Hepatocyte (in vitro differentiated cells): ENCODE results near the gene TSPAN9. TPM values are rescaled to one million over a fixed set of nuclear protein-coding genes. Genes with fewer than 3 reads are reported as not detected.
A peak's percentile ranks its signal among the peaks of the same experiment; 100 is the strongest.

Source experiments
- DNase-seq: peaks from one replicate; pipeline ENCODE4 v3.0.0-alpha.2; 2016; ENCODE audit warnings: low spot score
- H2AFZ ChIP-seq: fragments of 200-600 bp; sonication (generic); 2 replicates; pipeline ENCODE4 v1.6.0; 2016; ENCODE audit warnings: antibody characterized with exemption, mild to moderate bottlenecking
- H3K27ac ChIP-seq: fragments of 200-600 bp; sonication (generic); 2 replicates; pipeline ENCODE4 v1.5.1; 2016; ENCODE audit warnings: mild to moderate bottlenecking
- H3K27me3 ChIP-seq: fragments of 200-600 bp; sonication (generic); 2 replicates; pipeline ENCODE4 v1.6.1; 2016
- H3K36me3 ChIP-seq: fragments of 200-600 bp; sonication (generic); replicated peaks from 2 replicates; pipeline ENCODE4 v1.5.1; 2016; ENCODE audit warnings: low read depth; ENCODE audit not compliant: insufficient read depth
- H3K4me1 ChIP-seq: fragments of 200-600 bp; sonication (generic); 2 replicates; pipeline ENCODE4 v1.5.1; 2016; ENCODE audit warnings: mild to moderate bottlenecking, moderate library complexity; ENCODE audit not compliant: insufficient read depth
- H3K4me2 ChIP-seq: fragments of 200-600 bp; sonication (generic); 2 replicates; pipeline ENCODE4 v1.6.0; 2016
- H3K4me3 ChIP-seq: fragments of 200-600 bp; sonication (generic); 2 replicates; pipeline ENCODE4 v1.5.1; 2016; ENCODE audit warnings: mild to moderate bottlenecking
- H3K79me2 ChIP-seq: fragments of 200-600 bp; sonication (generic); 2 replicates; pipeline ENCODE4 v1.6.0; 2017; ENCODE audit warnings: mild to moderate bottlenecking
- H3K9me2 ChIP-seq: fragments of 200-600 bp; sonication (generic); replicated peaks from 2 replicates; pipeline ENCODE4 v1.6.0; 2017; ENCODE audit warnings: mild to moderate bottlenecking; ENCODE audit not compliant: insufficient read depth
- H3K9me3 ChIP-seq: fragments of 200-600 bp; sonication (generic); 2 replicates; pipeline ENCODE4 v1.5.1; 2016; ENCODE audit warnings: low read depth, mild to moderate bottlenecking
- H4K20me1 ChIP-seq: fragments of 200-600 bp; sonication (generic); 2 replicates; pipeline ENCODE4 v1.6.0; 2016; ENCODE audit warnings: mild to moderate bottlenecking; ENCODE audit not compliant: insufficient read depth, poor library complexity, severe bottlenecking
- EZH2 ChIP-seq: fragments of 200-600 bp; sonication (generic); IDR thresholded peaks from 2 replicates; pipeline ENCODE4 v1.6.1; 2016; ENCODE audit warnings: antibody characterized with exemption, mild to moderate bottlenecking, borderline replicate concordance
- EZH2phosphoT487 ChIP-seq: fragments of 200-600 bp; sonication (generic); IDR thresholded peaks from one replicate; pipeline ENCODE4 v1.6.1; 2018; ENCODE audit warnings: antibody characterized with exemption, mild to moderate bottlenecking, low read depth, moderate library complexity; ENCODE audit not compliant: unreplicated experiment, severe bottlenecking
- WGBS: methylation state at CpG from one replicate; pipeline ENCODE4 v1.1.6; 2016; ENCODE audit warnings: low lambda C conversion rate; ENCODE audit errors: missing lambda C conversion rate; 5-methylcytosine and 5-hydroxymethylcytosine counted together
- polyA plus RNA-seq: library from polyadenylated mRNA; unstranded; fragments of >200 nt; fragmentation: Nextera tagmentation; extraction: Ambion mirVana; gene quantifications from 2 replicates; pipeline ENCODE4 v1.2.1, GENCODE V29; 2016
- total RNA-seq: library from RNA; depleted of rRNA; stranded (reverse); fragments of >200 nt; gene quantifications from 2 replicates; pipeline ENCODE4 v1.2.3, GENCODE V29; 2014
- TF ChIP-seq, protein P1 (sequence below): fragments of 200-600 bp; sonication (generic); IDR thresholded peaks from 2 replicates; pipeline ENCODE4 v1.5.1; 2016; ENCODE audit warnings: antibody characterized with exemption, mild to moderate bottlenecking; ENCODE audit not compliant: poor library complexity

The TSPAN9 gene
- total and polyA plus RNA-seq, 2 experiments from 2014 or later: 16.6 to 38.6 TPM

DNA sequence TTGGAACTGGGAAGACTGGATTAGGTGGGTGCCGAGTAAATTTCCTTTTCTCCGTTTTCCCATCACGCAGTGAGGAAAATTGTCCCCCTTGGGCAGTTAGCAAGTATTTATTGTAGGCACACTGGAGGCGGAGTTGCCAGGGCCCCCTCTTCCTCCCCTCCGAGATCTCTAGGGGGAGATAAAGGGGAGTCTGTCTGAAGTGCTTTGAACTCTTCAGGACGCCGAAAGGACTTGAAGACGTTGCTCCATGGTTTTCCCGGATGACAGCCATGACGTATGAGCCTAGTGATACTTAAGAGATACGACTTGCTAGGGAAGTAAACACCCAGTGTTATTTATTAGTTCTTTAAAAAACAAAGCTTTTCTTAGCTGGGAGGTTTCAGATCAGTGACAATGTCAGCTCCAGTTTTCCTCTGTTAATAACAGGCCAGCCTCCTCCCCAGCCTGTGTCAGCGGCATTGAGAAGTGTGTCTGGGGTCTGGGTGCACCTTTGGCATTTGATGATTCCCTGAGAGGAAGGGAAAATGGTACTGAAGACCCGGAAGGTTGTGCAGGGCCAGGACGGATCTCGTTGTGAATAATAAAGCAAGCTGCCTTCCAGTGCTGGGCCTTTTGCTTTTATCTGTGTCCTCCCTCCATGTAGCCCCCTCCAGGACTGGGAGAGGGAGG is 78.7 kb downstream of the TSPAN9 start:
- H2AFZ ChIP-seq: no peak overlapping the region
- H3K4me3 ChIP-seq: no peak overlapping the region
- H3K4me2 ChIP-seq: no peak overlapping the region
- H3K4me1 ChIP-seq: peaks cover 40% of the 10 kb centered on the region
- H4K20me1 ChIP-seq: no peaks in the 10 kb centered on the region
- no peaks in the 10 kb centered on the region for H3K79me2 ChIP-seq
- no peak for DNase-seq
- peak overlapping the region; percentile 29 for H3K27ac ChIP-seq
- 47% methylated on average over 15 of the region's 15 CpGs for WGBS
- no peaks in the 10 kb centered on the region for H3K9me3 ChIP-seq
- H3K9me2 ChIP-seq: no peaks in the 10 kb centered on the region
- H3K27me3 ChIP-seq: no peaks in the 10 kb centered on the region
- TF ChIP-seq EZH2 (no peak), EZH2phosphoT487 (no peak)
- TF ChIP-seq, protein P1, sequence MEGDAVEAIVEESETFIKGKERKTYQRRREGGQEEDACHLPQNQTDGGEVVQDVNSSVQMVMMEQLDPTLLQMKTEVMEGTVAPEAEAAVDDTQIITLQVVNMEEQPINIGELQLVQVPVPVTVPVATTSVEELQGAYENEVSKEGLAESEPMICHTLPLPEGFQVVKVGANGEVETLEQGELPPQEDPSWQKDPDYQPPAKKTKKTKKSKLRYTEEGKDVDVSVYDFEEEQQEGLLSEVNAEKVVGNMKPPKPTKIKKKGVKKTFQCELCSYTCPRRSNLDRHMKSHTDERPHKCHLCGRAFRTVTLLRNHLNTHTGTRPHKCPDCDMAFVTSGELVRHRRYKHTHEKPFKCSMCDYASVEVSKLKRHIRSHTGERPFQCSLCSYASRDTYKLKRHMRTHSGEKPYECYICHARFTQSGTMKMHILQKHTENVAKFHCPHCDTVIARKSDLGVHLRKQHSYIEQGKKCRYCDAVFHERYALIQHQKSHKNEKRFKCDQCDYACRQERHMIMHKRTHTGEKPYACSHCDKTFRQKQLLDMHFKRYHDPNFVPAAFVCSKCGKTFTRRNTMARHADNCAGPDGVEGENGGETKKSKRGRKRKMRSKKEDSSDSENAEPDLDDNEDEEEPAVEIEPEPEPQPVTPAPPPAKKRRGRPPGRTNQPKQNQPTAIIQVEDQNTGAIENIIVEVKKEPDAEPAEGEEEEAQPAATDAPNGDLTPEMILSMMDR: no peak
- no peaks in the 10 kb centered on the region for H3K36me3 ChIP-seq

DNA sequence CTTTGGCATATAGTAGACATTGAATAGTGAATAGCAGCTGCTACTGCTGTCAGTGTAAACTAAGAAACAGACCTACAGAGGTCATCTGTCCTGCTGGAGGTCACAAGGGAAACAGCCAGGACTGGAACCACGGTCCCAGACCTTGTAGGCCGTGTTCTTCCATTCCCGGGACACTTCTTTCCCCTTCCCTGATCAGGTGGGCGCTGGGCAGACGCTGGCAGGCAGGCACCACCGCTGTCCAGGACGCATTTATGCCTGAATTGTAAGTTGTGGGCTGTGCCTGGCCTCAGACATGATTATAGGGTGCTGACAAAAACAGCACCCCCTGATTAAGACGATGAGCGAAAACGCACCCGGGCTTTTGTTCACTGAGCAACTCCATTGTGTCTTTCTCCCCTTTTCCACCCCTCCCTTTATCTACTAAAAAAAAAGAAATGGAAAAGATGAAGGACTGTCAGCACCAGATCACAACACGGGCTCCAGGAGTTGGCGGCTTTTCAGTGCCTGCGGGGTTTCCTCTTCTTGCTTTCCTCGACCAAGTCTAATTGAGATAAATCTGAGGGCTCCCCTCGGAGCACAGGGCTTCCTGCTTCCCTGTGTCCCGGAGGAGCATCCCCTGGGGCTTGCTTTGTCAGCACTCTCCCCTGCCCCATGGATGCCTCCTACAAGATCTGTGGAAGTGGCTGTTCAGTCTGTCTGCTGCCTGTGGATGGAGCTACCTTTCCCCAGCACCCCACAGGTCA is 80.6 kb downstream of the TSPAN9 start:
- Histone ChIP-seq H3K27ac (peak overlapping the region; percentile 89), H2AFZ (no peak overlapping the region), H3K4me1 (peaks cover 27% of the 10 kb centered on the region), H3K79me2 (peaks cover 4% of the 10 kb centered on the region), H3K36me3 (no peaks in the 10 kb centered on the region), H3K4me3 (no peak overlapping the region), H4K20me1 (no peaks in the 10 kb centered on the region), H3K9me3 (no peaks in the 10 kb centered on the region), H3K9me2 (no peaks in the 10 kb centered on the region), H3K27me3 (no peaks in the 10 kb centered on the region), H3K4me2 (no peak overlapping the region)
- DNase-seq: no peak
- no peak for TF ChIP-seq EZH2phosphoT487
- TF ChIP-seq, protein P1: no peak
- no peak for TF ChIP-seq EZH2
- 78% methylated on average over 17 of the region's 17 CpGs for WGBS

DNA sequence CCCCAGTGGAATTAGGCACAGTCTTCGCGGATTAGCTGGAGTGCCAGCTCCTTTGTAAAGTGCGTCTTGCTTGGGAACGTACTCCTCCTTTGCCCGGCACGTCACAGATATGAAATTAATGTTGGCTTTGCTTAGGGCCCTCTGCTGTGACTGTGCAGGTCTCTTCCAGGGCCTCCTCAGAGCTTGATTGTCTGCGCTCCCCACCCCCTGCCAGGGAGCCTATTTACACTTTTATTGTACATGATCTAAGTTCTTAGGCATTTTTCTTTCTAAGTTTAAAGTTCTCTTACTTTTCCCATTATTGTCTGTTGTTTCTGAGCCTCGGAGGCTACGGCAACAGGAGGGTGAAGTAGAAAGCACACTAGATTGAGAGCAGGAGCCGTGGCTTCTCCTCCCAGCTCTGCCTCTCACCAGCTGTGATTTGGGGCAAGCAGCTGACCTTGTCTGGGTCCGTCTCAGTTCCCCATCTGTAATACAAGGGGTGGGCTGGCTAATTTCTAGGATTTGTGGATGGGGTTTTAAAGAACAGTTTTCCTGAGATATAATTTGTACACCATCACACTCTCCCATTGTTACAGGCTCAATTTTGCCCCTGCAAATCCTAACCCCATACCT is 81.8 kb downstream of the TSPAN9 start:
- TF ChIP-seq EZH2phosphoT487: no peak
- TF ChIP-seq EZH2: no peak
- peak; percentile 68 for DNase-seq
- H3K4me1 ChIP-seq: peaks cover 27% of the 10 kb centered on the region
- H3K36me3 ChIP-seq: no peaks in the 10 kb centered on the region
- H3K79me2 ChIP-seq: peaks cover 4% of the 10 kb centered on the region
- 55% methylated on average over 11 of the region's 11 CpGs for WGBS
- peak overlapping the region; percentile 89 for H3K27ac ChIP-seq
- H3K27me3 ChIP-seq: no peaks in the 10 kb centered on the region
- no peak overlapping the region for H2AFZ ChIP-seq
- peak overlapping the region; percentile 41 for H3K4me2 ChIP-seq
- H3K9me3 ChIP-seq: no peaks in the 10 kb centered on the region
- no peaks in the 10 kb centered on the region for H4K20me1 ChIP-seq
- H3K9me2 ChIP-seq: no peaks in the 10 kb centered on the region
- no peak overlapping the region for H3K4me3 ChIP-seq

DNA sequence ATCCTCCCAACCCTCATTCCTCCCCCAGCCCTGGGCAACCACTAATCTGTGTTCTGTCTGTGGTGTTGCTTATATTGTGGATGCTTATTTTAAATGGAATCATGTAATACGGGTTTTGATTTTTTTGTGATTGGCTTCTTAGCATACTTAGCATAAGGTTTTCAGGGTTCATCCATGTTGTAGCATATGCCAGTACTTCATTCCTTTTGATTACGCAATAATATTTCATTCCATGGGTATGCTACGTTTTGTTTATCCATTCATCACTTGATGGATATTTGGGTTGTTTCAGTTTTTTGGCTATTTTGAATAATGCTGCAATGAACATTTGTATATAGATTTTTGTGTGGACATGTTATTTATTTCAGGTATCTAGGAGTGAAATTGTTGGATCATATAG is 82.9 kb downstream of the TSPAN9 start:
- Histone ChIP-seq H3K36me3 (no peaks in the 10 kb centered on the region), H3K4me1 (peaks cover 27% of the 10 kb centered on the region), H3K27ac (no peak overlapping the region), H3K9me3 (no peaks in the 10 kb centered on the region), H3K4me3 (no peak overlapping the region), H3K79me2 (peaks cover 4% of the 10 kb centered on the region), H3K4me2 (no peak overlapping the region), H3K9me2 (no peaks in the 10 kb centered on the region), H4K20me1 (no peaks in the 10 kb centered on the region), H2AFZ (no peak overlapping the region), H3K27me3 (no peaks in the 10 kb centered on the region)
- no peak for TF ChIP-seq EZH2phosphoT487
- TF ChIP-seq EZH2: no peak
- TF ChIP-seq, protein P1: no peak
- DNase-seq: no peak
- WGBS: 88% methylated on average over 3 of the region's 3 CpGs
